ENCODE results near the gene PSD2.

Gene PSD2

GRCh38 chr5:139765409-139766217 is 30.0 kb upstream of the PSD2 start:
- no peak overlapping the region for H2BK120ac ChIP-seq (ENCODE audit: low read depth, low read length)

GRCh38 chr5:139767960-139768359 is 27.6 kb upstream of the PSD2 start:
- Histone ChIP-seq H2BK120ac (ENCODE audit: low read depth, low read length) (no peak overlapping the region), H2BK12ac (ENCODE audit: low read length in 2 of 2) (no peak overlapping the region), H3K23ac (ENCODE audit: low read length in 2 of 2) (no peak overlapping the region), H3K18ac (ENCODE audit: low read depth in 1 of 2, low read length in 2 of 2) (no peak overlapping the region), H3K4ac (ENCODE audit: low read depth in 1 of 2, low read length in 2 of 2) (no peak overlapping the region), H4K8ac (ENCODE audit: low read length) (no peak overlapping the region), H3K27me3 (ENCODE audit: control insufficient read depth in 1 of 2, insufficient read depth in 1 of 2, low read length in 2 of 2) (peaks cover 8 to 31% of the 10 kb centered on the region in 2 experiments), H3K9me3 (ENCODE audit: control insufficient read depth, low read length) (no peaks in the 10 kb centered on the region), H3K4me3 (ENCODE audit: insufficient read depth in 1 of 2, low read depth in 1 of 2, low read length in 2 of 2) (no peak overlapping the region), H2BK5ac (ENCODE audit: low read depth, low read length, poor library complexity, severe bottlenecking) (no peak overlapping the region), H3K36me3 (ENCODE audit: control insufficient read depth in 1 of 2, insufficient read depth in 2 of 2, low read depth in 1 of 2, low read length in 2 of 2) (no peaks in the 10 kb centered on the region), H2BK15ac (ENCODE audit: low read depth, poor library complexity, severe bottlenecking) (no peak overlapping the region), H4K91ac (ENCODE audit: low read length) (no peak overlapping the region), H3K4me2 (ENCODE audit: low read length, poor library complexity, severe bottlenecking) (no peak overlapping the region), H3K9ac (ENCODE audit: low read length) (no peak overlapping the region), H3K79me1 (replicated peaks; ENCODE audit: low read length, poor library complexity, severe bottlenecking) (no peaks in the 10 kb centered on the region), H2AK5ac (ENCODE audit: low read length, severe bottlenecking) (peak overlapping the region; percentile 26), H3K27ac (ENCODE audit: low read length, poor library complexity, severe bottlenecking) (no peak overlapping the region), H3K14ac (ENCODE audit: low read length in 2 of 2) (no peak overlapping the region), H3K4me1 (ENCODE audit: control insufficient read depth, insufficient read depth, low read depth, low read length) (peaks cover 38% of the 10 kb centered on the region), H2AFZ (ENCODE audit: low read depth, low read length) (no peak overlapping the region)
- WGBS = 77% methylated on average over 4 of the region's 4 CpGs
- DNase-seq = no peak

More at GRCh38 chr5:139765409-139766217, 30.0 kb upstream of the PSD2 start:
- peaks cover 3 to 25% of the 10 kb centered on the region in 2 experiments for H3K27me3 ChIP-seq (ENCODE audit: control insufficient read depth in 1 of 2, insufficient read depth in 1 of 2, low read length in 2 of 2)
- H4K8ac ChIP-seq (ENCODE audit: low read length) = peak overlapping the region; percentile 66
- no peak overlapping the region for H2BK5ac ChIP-seq (ENCODE audit: low read depth, low read length, poor library complexity, severe bottlenecking)
- H3K36me3 ChIP-seq (ENCODE audit: control insufficient read depth in 1 of 2, insufficient read depth in 2 of 2, low read depth in 1 of 2, low read length in 2 of 2) = no peaks in the 10 kb centered on the region
- H3K9ac ChIP-seq (ENCODE audit: low read length) = peak overlapping the region; percentile 76
- H3K23ac ChIP-seq (ENCODE audit: low read length in 2 of 2) = no peak overlapping the region
- WGBS = 11% methylated on average over 43 of the region's 46 CpGs
- peak overlapping the region; percentile 56 to 81 for H3K4me3 ChIP-seq (ENCODE audit: insufficient read depth in 1 of 2, low read depth in 1 of 2, low read length in 2 of 2)
- peak overlapping the region; percentile 75 for H2BK15ac ChIP-seq (ENCODE audit: low read depth, poor library complexity, severe bottlenecking)
- peak overlapping the region; percentile 51 to 93 for H2BK12ac ChIP-seq (ENCODE audit: low read length in 2 of 2)
- peak overlapping the region in 1 of 2 experiments; percentile 63 for H3K14ac ChIP-seq (ENCODE audit: low read length in 2 of 2)
- H3K4me1 ChIP-seq (ENCODE audit: control insufficient read depth, insufficient read depth, low read depth, low read length) = peaks cover 49% of the 10 kb centered on the region
- H3K4me2 ChIP-seq (ENCODE audit: low read length, poor library complexity, severe bottlenecking) = peak overlapping the region; percentile 62
- no peak overlapping the region for H2AFZ ChIP-seq (ENCODE audit: low read depth, low read length)
- DNase-seq = peak; percentile 80
- H3K9me3 ChIP-seq (ENCODE audit: control insufficient read depth, low read length) = no peaks in the 10 kb centered on the region
- no peak overlapping the region for H2AK5ac ChIP-seq (ENCODE audit: low read length, severe bottlenecking)
- no peak overlapping the region for H3K27ac ChIP-seq (ENCODE audit: low read length, poor library complexity, severe bottlenecking)
- peak overlapping the region in 1 of 2 experiments; percentile 80 for H3K4ac ChIP-seq (ENCODE audit: low read depth in 1 of 2, low read length in 2 of 2)
- no peaks in the 10 kb centered on the region for H3K79me1 ChIP-seq (replicated peaks; ENCODE audit: low read length, poor library complexity, severe bottlenecking)
- H4K91ac ChIP-seq (ENCODE audit: low read length) = peak overlapping the region; percentile 6
- H3K18ac ChIP-seq (ENCODE audit: low read depth in 1 of 2, low read length in 2 of 2) = peak overlapping the region; percentile 73 to 79

- peaks cover 28% of the 10 kb centered on the region for H3K4me1 ChIP-seq (ENCODE audit: control insufficient read depth, insufficient read depth, low read depth, low read length)
- H2BK12ac ChIP-seq (ENCODE audit: low read length in 2 of 2) = no peak overlapping the region
- peaks cover 9 to 29% of the 10 kb centered on the region in 2 experiments for H3K27me3 ChIP-seq (ENCODE audit: control insufficient read depth in 1 of 2, insufficient read depth in 1 of 2, low read length in 2 of 2)
- H2BK5ac ChIP-seq (ENCODE audit: low read depth, low read length, poor library complexity, severe bottlenecking) = no peak overlapping the region
- 93% methylated on average over 6 of the region's 7 CpGs for whole genome bisulfite sequencing
- H2AFZ ChIP-seq (ENCODE audit: low read depth, low read length) = no peak overlapping the region
- no peak overlapping the region for H2AK5ac ChIP-seq (ENCODE audit: low read length, severe bottlenecking)
- no peak overlapping the region for H3K9ac ChIP-seq (ENCODE audit: low read length)
- no peak overlapping the region for H4K8ac ChIP-seq (ENCODE audit: low read length)
- no peak overlapping the region for H3K18ac ChIP-seq (ENCODE audit: low read depth in 1 of 2, low read length in 2 of 2)
- H3K4me3 ChIP-seq (ENCODE audit: insufficient read depth in 1 of 2, low read depth in 1 of 2, low read length in 2 of 2) = no peak overlapping the region
- no peaks in the 10 kb centered on the region for H3K36me3 ChIP-seq (ENCODE audit: control insufficient read depth in 1 of 2, insufficient read depth in 2 of 2, low read depth in 1 of 2, low read length in 2 of 2)
- no peak overlapping the region for H3K4ac ChIP-seq (ENCODE audit: low read depth in 1 of 2, low read length in 2 of 2)
- no peak overlapping the region for H2BK15ac ChIP-seq (ENCODE audit: low read depth, poor library complexity, severe bottlenecking)
- no peak overlapping the region for H3K4me2 ChIP-seq (ENCODE audit: low read length, poor library complexity, severe bottlenecking)
- H3K9me3 ChIP-seq (ENCODE audit: control insufficient read depth, low read length) = no peaks in the 10 kb centered on the region
- H3K23ac ChIP-seq (ENCODE audit: low read length in 2 of 2) = no peak overlapping the region
- H2BK120ac ChIP-seq (ENCODE audit: low read depth, low read length) = no peak overlapping the region
- no peak overlapping the region for H3K27ac ChIP-seq (ENCODE audit: low read length, poor library complexity, severe bottlenecking)
- no peak for DNase-seq
- peak overlapping the region in 1 of 2 experiments; percentile 45 for H3K14ac ChIP-seq (ENCODE audit: low read length in 2 of 2)
- no peak overlapping the region for H4K91ac ChIP-seq (ENCODE audit: low read length)
- no peaks in the 10 kb centered on the region for H3K79me1 ChIP-seq (replicated peaks; ENCODE audit: low read length, poor library complexity, severe bottlenecking)
Measured at GRCh38 chr5:139768807-139769465, 26.7 kb upstream of the PSD2 start.

- Histone ChIP-seq H4K8ac (ENCODE audit: low read length) (no peak overlapping the region), H2BK5ac (ENCODE audit: low read depth, low read length, poor library complexity, severe bottlenecking) (no peak overlapping the region), H2BK120ac (ENCODE audit: low read depth, low read length) (no peak overlapping the region), H3K4me2 (ENCODE audit: low read length, poor library complexity, severe bottlenecking) (no peak overlapping the region), H2BK15ac (ENCODE audit: low read depth, poor library complexity, severe bottlenecking) (no peak overlapping the region), H3K9me3 (ENCODE audit: control insufficient read depth, low read length) (no peaks in the 10 kb centered on the region), H2BK12ac (ENCODE audit: low read length in 2 of 2) (no peak overlapping the region), H3K9ac (ENCODE audit: low read length) (no peak overlapping the region), H2AFZ (ENCODE audit: low read depth, low read length) (no peak overlapping the region), H4K91ac (ENCODE audit: low read length) (no peak overlapping the region), H2AK5ac (ENCODE audit: low read length, severe bottlenecking) (no peak overlapping the region), H3K79me1 (replicated peaks; ENCODE audit: low read length, poor library complexity, severe bottlenecking) (no peaks in the 10 kb centered on the region), H3K36me3 (ENCODE audit: control insufficient read depth in 1 of 2, insufficient read depth in 2 of 2, low read depth in 1 of 2, low read length in 2 of 2) (no peaks in the 10 kb centered on the region), H3K4me1 (ENCODE audit: control insufficient read depth, insufficient read depth, low read depth, low read length) (peaks cover 23% of the 10 kb centered on the region), H3K23ac (ENCODE audit: low read length in 2 of 2) (no peak overlapping the region), H3K18ac (ENCODE audit: low read depth in 1 of 2, low read length in 2 of 2) (no peak overlapping the region), H3K27me3 (ENCODE audit: control insufficient read depth in 1 of 2, insufficient read depth in 1 of 2, low read length in 2 of 2) (peaks cover 12 to 26% of the 10 kb centered on the region in 2 experiments), H3K27ac (ENCODE audit: low read length, poor library complexity, severe bottlenecking) (no peak overlapping the region), H3K4me3 (ENCODE audit: insufficient read depth in 1 of 2, low read depth in 1 of 2, low read length in 2 of 2) (no peak overlapping the region), H3K4ac (ENCODE audit: low read depth in 1 of 2, low read length in 2 of 2) (no peak overlapping the region), H3K14ac (ENCODE audit: low read length in 2 of 2) (no peak overlapping the region)
- WGBS = 87% methylated on average over 3 of the region's 3 CpGs
- no peak for DNase-seq
Measured at GRCh38 chr5:139769477-139769876, 26.1 kb upstream of the PSD2 start.
